Tibial nerve (tissue), 3 donors: ENCODE data around the gene SLC26A2.
"Not testable (repeated sequence)": the region's sequence is repeated elsewhere in the genome, so short reads cannot be mapped to it uniquely, and the experiment has no call there.

Experiments used
- CTCF ChIP-seq, 5 experiments: fragments of 200-600 bp in 3 of 5; fragments of 450-650 bp in 2 of 5; sonication (generic) in 3 of 5; IDR thresholded peaks; one replicate each; pipeline ENCODE4 v1.5.1; 2016 to 2019; ENCODE audit warnings: antibody characterized with exemption in 5 of 5, mild to moderate bottlenecking in 3 of 5, moderate library complexity in 2 of 5
- POLR2A ChIP-seq, 2 donors: fragments of 450-650 bp; IDR thresholded peaks; one replicate each; pipeline ENCODE4 v1.6.1; 2017; ENCODE audit warnings: antibody characterized with exemption in 2 of 2, mild to moderate bottlenecking in 2 of 2, moderate library complexity in 2 of 2

GRCh38 chr5:150028047-150028446, 67.5 kb downstream of the SLC26A2 start:
- not testable (repeated sequence) for TF ChIP-seq CTCF, POLR2A (IDR thresholded peaks at IDR 0.05)
